Measurements from ENCODE around the gene RETSAT.
A peak's percentile ranks its signal among the peaks of the same experiment; 100 is the strongest.
"Not testable (repeated sequence)": the region's sequence is repeated elsewhere in the genome, so short reads cannot be mapped to it uniquely, and the experiment has no call there.

The RETSAT gene

DNA sequence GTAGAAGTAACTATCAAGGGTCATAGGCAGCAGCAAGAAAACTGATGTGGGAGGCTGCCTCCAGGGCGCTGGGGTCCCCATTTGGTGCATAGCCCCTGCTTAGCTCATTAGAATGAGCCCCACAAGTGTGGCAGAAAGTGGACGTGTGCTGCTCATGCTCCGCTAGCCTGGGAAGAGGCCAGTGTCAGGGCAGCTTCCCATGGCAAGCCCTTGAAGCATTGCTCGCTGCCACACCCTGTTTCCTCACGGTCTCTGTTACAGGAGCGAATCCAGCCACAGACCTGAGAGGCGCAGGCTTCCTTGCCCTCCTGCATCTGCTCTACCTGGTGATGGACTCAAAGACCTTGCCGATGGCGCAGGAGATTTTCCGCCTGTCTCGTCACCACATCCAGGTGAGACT, 22.8 kb upstream of the RETSAT start:
- DNase-seq: no peak

DNA sequence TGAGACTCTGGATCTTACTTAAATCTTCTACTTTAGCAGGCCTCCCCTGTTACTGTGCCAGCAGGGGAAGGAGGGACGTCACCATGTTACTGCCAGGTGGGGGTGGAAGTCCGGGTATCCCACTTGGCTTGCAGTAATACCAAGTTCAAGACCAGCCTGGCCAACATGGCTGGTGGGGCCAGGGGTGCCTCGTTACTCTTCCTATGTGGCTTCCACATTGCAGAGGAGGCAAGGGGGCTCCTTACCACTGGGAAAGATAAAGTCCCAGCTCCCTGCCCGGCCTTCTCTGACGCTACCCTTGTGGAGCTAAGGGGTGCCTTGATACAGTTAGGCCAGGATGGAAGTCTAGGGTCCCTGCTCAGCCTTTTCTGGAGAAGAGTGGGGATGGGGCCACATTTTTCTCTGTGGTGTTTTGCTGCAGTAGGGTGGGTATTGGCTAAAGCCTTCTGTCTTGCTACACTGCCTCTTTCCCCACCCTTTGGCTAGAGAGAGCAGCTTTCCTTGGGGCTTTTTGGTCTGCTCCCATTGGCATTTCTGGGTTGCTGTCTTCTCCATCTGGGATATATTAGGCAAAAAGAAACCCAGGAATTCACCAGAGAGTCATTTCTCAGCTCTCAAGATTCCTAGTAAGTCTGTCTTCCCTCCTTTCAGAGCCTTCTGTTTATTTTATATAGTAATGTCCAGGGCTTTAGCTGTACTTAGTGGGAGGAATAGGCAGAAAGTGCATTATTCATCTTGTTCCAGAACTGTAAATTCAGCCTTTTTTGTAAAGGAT, 22.1 kb upstream of the RETSAT start:
- no peak for DNase-seq

DNA sequence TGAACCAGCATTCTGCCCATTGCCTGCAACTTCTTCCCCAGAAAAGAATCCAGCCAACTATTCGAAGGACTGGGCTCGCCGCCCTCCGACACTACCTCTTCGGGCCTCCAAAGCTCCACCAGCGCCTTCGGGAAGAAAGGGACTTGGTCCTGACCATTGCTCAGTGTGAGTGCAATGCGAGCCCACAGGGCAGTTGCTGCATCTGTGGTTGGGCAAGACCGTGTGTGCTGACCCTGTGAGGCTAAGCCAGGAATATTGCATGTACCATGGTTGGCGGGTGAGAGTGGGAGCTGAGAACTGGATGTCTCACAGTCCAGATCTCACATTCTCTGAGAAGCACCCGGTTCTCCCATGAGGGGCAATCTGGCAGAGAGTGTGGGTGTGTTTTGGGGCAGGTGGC, 16.7 kb upstream of the RETSAT start:
- no peak for DNase-seq

DNA sequence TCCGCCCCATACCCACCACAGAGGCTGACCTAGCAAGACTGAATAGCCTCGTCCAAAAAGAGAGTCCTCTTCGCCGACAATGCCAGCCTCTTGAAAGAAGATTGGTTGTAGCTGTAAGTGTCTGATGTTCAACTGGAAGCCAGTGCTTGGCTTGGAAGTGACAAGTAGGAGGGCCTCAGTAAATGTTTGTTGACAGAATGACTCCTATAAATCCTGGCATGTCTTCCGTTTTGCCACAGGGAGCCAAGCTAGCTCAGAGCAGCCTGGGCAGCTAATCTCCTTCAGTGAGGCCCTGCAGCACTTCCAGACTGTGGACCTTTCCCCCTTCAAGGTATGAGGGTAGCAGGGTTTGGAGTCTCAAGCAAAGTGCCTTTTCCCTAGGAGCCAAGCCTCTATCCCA, 15.2 kb upstream of the RETSAT start:
- no peak for DNase-seq

DNA sequence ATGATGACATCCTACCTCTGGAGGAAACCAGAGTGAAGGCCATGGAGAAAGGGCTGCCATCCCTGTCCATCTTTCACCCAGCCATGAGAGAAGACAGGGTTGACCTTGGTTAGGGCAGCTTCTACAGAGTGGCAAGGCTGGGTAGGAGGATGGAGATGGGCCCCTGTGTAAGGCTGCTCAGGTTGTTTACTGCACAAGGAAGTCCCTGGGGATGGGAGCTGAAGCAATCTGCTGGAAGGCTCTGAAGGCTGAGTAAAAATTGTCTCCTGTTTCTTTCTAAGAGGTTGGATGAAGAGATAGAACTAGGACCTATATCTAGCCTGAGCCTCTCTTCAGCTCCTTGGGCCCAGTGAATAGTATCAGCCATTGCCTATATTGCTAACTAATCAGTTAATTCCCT, 14.6 kb upstream of the RETSAT start:
- no peak for DNase-seq

DNA sequence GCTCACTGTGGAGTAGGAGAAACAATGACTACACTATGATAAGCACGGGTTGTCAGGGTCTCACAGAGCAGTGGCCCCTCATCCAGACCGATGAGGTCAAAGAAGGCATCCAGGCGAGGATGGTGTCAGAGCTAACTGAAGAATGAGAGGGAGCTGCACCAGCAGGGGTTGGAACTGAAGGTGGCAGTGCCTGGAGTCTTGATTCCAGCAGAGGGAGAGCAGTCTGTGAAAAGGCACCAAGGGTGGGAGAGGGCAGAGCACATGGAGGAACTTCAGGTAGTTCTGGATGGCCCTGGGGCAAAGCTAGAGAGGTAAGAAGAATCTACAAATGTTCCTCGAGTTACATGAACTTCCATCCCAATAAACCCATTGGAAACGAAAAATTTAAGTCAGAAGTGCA, 12.9 kb upstream of the RETSAT start:
- no peak for DNase-seq

DNA sequence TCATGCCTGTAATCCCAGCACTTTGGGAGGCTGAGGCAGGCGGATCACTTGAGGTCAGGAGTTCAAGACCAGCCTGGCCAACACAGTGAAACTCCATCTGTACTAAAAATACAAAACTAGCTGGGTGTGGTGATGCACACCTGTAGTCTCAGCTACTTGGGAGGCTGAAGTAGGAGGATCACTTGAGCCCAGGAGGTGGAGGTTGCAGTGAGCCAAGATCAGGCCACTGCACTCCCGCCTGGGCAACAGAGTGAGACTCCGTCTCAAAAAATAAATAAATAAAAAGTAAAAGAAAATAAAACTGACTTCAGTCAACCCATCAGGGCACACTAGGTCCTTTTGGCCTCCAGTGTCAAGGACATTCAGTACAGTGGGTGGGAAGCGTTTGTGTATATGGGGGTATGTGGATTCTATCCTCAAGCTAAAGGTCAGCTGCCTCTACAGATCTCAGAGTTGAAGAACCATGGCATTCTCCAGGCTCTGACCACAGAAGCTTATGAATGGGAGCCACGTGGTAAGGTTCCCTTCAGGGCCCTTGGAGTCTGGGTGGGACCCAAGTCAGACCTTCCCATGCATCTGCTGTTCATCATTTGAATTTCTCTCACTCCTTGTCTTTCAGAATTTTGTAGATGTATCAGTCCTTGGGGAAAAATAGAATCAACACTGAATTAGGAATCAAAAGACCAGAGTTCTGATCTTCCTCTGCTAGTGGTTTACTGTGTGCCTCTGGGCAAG, 8.5 kb upstream of the RETSAT start:
- DNase-seq: not testable (repeated sequence)

DNA sequence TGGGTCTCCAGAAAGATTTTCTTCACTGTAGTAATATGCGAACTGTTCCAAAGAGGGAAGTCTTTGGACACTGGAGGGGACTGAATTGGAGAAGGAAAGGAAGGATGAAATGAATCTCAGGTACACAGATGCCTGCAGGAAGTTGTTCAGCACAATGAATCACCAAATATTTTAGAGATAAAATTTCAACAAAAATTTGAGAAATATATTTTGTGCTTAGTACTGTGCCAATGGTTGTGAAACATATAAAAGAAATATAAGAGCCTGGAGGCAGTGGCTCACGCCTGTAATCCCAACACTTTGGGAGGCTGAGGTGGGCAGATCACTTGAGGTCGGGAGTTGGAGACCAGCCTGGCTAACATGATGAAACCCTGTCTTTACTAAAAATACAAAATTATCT, 3.4 kb upstream of the RETSAT start:
- no peak for DNase-seq

DNA sequence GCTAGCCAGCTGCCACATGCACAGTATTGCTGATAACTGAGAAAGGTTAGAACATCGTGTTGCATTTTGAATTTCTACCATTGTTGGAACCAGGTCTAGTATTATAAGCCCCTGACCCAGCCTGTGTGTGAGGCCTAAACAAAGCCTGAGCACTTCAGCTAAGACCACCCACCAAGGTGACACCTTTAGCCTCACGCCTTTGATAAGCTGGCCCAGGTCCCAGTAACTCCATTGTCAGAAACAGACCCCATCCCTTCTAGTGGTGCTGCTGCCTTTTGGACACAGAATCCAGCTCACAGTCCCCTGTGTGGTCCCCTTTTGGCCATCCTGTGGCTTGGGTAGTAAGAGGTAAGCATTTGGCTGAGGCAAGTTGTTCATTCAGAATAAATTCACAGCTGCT, 1.9 kb upstream of the RETSAT start:
- no peak for DNase-seq

DNA sequence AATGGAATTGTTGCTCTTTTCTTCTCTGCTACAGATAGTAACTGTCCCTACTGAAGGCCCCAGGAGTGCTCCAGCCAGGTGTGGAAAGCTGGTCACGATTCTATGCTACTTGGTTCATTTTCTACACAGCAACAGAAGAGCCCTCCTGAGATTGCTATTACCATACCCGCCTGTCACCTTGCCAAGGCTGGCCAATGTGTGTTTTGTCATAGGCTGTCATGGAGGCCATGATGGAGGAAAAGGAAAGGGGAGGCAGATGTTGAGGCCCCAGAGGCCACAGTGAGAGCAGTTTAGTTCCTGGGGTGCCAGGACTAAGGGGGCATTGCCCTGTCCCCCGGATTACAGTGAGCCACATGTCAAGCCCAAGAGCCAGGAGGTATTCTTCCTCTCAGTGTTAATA, 1.2 kb upstream of the RETSAT start:
- DNase-seq: no peak

DNA sequence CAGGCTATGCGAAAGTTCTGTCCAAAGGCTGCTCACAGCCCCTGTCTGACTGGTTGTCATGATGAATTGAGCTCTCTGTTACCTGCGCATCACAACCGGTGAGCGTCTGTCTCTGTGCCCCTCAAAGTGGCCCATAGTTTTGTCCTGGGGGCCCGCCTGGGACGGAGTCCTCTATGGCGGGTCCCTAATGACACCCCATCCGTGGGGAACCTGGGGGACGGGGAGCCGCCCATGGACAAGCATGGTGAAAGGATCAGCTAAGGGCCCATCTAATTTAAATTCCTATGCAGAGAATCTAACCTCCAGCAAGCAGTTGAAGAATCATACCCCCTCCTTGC, 714 bp upstream of the RETSAT start:
- DNase-seq: peak; percentile 22

DNA sequence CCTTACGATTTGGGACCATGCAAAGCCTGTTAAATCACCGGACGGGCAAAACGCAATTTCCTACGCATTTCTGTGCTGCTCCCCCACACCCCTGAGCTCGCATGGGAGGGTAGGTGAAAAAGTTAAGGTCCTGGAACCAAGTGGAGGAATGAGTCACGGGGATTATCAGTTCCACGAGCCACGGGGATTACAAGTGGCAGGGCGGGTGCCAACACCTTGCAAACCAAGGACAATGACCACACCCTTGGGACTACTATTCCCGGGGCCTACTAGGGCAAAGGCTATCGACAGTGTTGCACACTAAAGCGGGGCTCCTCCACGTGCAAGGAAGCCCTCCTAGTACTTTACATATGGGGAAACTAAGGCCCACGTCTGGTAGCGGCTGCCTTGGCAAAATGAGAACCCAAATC, 447 bp downstream of the RETSAT start:
- peak; percentile 14 for DNase-seq

DNA sequence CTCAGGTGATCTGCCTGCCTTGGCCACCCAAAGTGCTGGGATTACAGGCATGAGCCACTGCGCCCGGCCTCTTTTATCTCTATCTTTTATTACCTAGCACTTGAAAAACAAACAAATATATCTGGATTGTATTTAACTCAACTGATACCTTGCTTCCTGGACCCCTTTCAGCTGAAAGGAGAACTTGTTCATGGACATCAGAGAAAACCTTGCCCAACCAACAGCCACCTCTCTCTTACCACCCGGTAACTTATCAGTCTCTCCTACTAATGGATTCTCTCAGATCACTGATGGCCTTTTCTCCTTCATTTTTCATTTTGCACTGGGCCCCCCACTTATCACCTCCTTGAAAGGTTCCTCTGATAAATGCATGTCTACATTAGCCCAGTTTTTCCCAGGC, 6.7 kb downstream of the RETSAT start:
- no peak for DNase-seq

DNA sequence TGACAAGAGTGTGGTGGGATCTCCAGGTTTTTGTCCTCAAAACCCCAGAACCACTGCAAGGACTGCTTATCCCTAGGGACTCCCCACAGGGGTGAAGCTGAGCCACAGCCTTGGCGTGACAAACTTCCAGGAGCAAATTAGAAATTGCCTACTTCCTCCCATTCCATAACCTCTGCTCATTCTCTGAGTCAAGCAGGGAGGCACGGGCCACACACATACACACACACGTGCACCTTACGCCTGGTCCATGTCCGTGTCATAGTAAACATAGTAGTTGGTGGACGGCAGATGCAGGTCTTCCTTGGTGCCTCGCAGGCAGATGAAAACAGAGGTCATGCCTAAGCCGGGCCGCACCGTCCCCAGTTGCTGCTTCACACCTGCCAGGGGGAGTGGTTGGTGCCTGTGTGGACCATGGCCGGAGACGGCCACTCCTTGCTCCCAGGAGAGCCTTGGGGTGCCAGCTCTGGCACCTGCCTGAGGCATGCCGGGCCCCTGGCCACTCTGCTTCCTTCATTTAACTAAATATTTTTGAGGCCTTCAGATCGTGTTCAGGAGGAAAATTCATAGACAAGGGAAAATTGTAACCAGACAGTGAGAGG, 9.9 kb downstream of the RETSAT start:
- no peak for DNase-seq

DNA sequence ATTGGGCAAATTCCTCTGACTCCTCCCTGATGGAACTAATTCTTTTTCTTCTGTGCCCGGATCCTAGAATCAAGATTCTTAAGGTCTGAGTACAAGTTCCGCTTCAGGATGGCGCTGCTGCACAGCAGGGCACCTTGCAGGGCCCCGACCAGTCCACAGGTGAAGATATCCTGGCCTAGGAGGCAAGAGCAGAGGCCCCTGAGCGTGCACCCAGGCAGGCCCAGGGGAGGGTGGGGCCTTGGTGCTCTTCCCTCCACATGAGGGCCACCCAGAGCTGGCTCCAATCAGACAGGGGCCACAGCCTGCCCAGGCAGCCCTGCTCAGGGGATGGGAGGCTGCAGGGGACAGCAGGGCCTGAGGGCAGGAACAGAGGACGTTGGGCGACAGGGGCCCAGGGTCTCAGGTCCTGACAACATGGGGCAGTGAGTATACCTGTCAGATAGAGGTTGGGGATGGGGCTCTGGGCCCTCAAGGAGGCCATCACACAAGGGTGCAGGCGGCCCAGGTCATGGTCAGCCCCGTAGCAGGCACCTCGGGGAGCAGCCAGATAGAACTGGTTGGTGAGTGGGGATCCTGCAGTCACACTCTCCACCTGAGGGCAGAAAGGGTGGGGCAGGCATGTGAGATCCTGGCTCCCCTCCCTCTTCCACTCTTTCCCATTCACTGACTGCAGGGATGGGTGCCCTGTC, 11.0 kb downstream of the RETSAT start:
- DNase-seq: not testable (repeated sequence)

DNA sequence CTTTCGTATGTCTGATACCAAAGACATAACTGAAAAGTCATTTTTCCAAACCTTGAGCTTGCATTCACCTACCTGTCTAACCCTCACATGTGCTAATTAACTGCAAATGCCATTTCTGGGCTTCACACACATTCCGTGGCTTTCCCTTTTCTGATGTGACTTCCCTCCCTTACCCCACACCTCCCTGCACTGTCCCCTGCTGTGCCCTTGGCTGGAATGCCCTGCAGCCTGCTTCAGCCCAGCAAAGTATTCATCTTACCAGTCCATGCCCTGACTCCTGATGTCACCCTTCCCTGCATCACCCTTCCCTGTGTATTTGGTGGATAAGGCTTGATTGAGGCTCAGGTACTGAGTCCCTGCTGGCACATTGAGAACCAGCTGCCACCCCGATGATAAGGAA, 12.2 kb downstream of the RETSAT start:
- DNase-seq: no peak

DNA sequence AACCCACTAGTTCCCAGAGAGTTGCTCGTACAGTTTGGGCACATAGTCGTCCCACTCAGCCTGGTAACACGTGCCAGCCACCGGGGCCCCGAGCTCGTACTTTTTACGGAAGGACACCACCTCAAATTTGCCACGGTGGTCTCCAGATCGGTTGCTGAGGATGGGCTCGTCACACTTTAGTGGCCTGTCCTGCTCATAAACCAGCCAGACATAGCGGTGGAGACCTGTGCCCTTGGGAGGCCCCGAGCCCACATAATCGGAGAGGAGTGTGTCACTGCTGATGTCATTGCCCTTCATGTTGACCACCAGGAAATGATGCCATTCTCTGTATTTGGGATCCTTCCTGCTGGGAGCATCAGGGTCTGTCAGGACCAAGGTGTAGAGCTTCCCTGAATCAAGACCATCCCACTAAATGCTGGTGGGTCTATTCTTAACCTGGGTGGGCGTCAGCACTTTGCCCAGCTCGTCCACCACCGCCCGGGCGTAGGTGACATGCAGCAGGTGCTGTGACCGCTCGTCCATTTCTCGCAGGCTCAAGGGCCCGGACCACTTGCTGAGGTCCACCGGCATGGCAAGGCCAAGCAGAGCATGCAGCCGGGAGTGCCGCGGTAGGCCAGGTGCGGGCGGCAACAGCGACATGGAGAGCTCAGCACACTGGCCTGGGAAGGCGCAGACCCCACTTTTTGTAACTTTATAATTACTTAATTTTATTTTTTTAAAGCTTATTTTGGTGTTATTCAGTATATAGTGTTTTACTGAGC, 12.9 kb downstream of the RETSAT start:
- DNase-seq: no peak

DNA sequence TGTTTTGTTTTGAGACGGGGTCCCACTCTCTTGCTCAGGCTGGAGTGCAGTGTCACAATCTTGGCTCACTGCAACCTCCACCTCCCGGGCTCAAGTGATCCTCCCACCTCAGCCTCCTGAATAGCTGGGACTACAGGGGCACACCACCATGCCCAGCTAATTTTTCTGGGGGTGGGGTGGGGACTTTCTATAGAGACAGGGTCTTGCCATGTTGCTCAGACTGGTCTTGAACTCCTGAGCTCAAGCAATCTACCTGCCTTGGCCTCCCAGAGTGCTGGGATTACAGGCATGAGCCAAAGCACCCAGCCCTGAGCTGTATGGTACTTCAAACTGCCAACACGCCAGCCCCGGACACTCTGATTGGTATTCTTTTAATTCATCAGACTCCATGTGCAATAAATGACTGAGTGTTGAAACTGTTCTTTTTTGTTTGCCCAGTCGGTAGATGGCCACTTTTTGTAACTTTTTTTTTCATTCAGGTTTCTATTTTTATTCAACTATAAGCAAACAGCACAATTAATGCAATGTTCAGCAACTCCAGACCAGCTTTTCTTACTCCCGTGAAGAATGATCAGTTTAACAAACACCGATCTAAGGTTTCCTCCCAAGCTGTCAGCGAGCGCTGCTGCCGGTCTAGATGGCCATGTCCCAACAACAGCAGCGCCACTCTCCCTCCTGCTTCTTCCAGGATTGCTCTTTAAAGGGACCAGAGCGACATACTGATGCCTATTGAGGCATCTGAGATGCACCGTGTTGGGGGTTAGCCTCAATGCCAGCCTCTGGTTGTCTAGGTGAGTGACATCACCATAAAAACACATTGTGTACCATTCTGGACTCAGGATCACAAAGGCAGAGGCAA, 14.1 kb downstream of the RETSAT start:
- no peak for DNase-seq

DNA sequence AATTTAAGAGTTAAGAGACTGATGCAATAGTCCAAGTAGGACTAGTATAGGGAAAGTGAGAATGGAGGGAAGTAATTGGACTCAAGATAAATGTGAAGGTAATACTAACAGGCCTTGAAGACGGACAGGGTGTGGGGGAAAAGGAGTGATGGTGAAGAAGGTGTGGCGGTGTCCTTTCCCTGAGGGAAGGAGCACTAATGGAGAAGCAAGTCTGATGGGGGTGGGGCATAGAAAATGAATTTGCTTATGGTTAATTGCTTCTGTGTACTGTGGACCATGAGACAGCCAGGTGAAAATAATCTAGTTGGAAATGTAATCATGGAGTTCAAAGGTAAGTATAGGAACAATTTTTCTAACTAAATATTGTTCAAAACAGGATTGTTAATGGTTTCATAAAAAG, 19.4 kb downstream of the RETSAT start:
- no peak for DNase-seq

DNA sequence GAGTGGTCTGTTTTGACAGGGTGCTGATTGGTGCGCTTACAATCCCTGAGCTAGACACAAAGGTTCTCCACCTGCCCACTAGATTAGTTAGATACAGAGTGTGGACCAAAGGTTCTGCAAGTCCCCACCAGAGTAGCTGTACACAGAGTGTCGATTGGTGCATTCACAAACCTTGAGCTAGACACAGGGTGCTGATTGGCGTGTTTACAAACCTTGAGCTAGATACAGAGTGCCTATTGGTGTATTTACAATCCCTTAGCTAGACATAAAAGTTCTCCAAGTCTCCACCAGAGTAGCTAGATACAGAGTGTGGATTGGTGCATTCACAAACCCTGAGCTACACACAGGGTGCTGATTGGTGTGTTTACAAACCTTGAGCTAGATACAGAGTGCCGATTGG, 20.5 kb downstream of the RETSAT start:
- not testable (repeated sequence) for DNase-seq

DNA sequence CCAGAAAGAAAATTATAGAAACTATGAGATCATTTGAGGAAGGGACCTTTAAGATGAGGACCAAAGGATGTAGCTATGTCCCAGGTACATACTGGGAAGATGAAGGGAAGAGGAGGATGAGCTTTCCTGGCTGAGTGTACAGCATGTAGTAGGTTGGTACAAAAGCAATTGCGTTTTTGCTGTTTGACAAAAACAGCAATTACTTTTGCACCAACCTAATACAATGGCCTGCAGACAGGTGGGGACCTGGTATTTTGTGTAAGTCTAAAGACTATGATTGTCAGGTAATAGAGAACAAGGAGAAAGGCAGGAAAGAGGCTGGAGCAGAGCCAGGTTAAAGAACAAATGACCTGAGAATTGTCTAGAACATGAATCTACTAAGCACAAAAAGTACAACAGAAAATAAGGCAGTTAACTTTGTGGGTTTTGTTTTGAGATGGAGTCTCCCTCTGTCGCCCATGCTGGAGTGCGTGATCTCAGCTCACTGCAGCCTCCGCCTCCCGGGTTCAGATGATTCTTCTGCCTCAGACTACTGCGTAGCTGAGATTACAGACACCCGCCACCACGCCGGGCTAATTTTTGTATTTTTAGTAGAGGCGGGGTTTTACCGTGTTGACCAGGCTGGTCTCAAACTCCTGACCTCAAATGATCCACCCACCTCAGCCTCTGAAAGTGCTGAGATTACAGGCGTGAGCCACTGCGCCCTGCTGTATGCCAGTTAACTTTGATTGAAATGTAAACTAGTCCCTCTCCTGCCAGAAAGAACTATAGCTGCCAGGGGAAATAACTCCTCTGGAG, 23.3 kb downstream of the RETSAT start:
- no peak for DNase-seq

All from stimulated activated CD4-positive, alpha-beta T cell treated with anti-CD3 and anti-CD28 coated beads, Interleukin-4, amount 100 ng/mL, for 24 hours (primary cell).